Upper lobe of right lung (tissue), 1 donor: ENCODE results near the gene PHF2. TPM values are rescaled to one million over a fixed set of nuclear protein-coding genes. Genes with fewer than 3 reads are reported as not detected.

Source experiments
- ATAC-seq: fragments of 200-7000 bp; cut with Tn5 transposase; one replicate; pipeline ENCODE4 v1.9.1; 2020; ENCODE audit warnings: mild to moderate bottlenecking, moderate library complexity
- DNase-seq: peaks from one replicate; pipeline ENCODE4 v3.0.0-alpha.2; 2020
- H3K27ac ChIP-seq: fragments of 200-600 bp; one replicate; pipeline ENCODE4 v1.8.0; 2022
- H3K27me3 ChIP-seq: fragments of 200-600 bp; one replicate; pipeline ENCODE4 v1.8.0; 2022; ENCODE audit warnings: mild to moderate bottlenecking
- H3K36me3 ChIP-seq: fragments of 200-600 bp; one replicate; pipeline ENCODE4 v1.8.0; 2022
- H3K4me1 ChIP-seq: fragments of 200-600 bp; one replicate; pipeline ENCODE4 v1.8.0; 2022
- H3K4me3 ChIP-seq: fragments of 200-600 bp; one replicate; pipeline ENCODE4 v1.8.0; 2022; ENCODE audit warnings: mild to moderate bottlenecking
- H3K9me3 ChIP-seq: fragments of 200-600 bp; one replicate; pipeline ENCODE4 v1.8.0; 2022
- intact Hi-C: fragments of 100-400 bp; cut with DNase I; formaldehyde crosslinking; loops from one replicate; pipeline ENCODE4 v1.11.0; 2022
- total RNA-seq: library from RNA; stranded (reverse); fragmentation: NEBNext Ultra II Directional; extraction: Animal tissue kit (Norgen Biotek cat#: 25700); gene quantifications from one replicate; pipeline ENCODE4 v1.2.1, GENCODE V29; 2021
- TF ChIP-seq, protein P1 (sequence below): fragments of 200-600 bp; IDR thresholded peaks from one replicate; pipeline ENCODE4 v1.8.0; 2022; ENCODE audit warnings: antibody characterized with exemption
- donor health status: DM: no; HTN: yes; CAD: no; lungs with severe emphysema.

Gene PHF2
- total RNA-seq, 1 donor from 2014 or later: 37.0 TPM

DNA sequence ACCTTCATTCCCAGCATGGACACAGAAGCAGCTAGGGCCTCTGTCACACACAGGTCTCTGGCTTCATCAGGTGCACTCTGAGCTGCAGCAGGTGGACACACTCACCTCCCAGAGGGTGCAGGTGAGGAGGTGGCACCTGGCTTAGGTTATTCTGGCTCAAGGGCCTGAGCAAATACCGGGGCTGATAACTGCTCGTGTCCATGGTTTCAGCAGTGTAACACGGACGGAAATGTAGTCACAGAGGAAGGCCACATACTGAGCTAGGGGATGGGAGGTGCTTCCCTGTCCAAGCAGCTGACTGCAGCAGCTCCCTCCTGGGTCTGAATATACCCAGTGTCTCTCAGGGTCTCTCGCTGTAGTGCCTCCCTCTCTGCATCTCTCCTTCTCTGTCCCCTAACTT is 5.7 kb downstream of the PHF2 start:
- no peaks in the 10 kb centered on the region for H3K9me3 ChIP-seq
- peak; percentile 76 for DNase-seq
- no peak overlapping the region for H3K4me3 ChIP-seq
- peak; percentile 88 for ATAC-seq
- intact Hi-C loops: no loop called here
- TF ChIP-seq, protein P1, sequence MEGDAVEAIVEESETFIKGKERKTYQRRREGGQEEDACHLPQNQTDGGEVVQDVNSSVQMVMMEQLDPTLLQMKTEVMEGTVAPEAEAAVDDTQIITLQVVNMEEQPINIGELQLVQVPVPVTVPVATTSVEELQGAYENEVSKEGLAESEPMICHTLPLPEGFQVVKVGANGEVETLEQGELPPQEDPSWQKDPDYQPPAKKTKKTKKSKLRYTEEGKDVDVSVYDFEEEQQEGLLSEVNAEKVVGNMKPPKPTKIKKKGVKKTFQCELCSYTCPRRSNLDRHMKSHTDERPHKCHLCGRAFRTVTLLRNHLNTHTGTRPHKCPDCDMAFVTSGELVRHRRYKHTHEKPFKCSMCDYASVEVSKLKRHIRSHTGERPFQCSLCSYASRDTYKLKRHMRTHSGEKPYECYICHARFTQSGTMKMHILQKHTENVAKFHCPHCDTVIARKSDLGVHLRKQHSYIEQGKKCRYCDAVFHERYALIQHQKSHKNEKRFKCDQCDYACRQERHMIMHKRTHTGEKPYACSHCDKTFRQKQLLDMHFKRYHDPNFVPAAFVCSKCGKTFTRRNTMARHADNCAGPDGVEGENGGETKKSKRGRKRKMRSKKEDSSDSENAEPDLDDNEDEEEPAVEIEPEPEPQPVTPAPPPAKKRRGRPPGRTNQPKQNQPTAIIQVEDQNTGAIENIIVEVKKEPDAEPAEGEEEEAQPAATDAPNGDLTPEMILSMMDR: no peak
- H3K4me1 ChIP-seq: peaks cover 66% of the 10 kb centered on the region
- no peaks in the 10 kb centered on the region for H3K27me3 ChIP-seq
- H3K36me3 ChIP-seq: no peaks in the 10 kb centered on the region
- H3K27ac ChIP-seq: peak overlapping the region; percentile 53

DNA sequence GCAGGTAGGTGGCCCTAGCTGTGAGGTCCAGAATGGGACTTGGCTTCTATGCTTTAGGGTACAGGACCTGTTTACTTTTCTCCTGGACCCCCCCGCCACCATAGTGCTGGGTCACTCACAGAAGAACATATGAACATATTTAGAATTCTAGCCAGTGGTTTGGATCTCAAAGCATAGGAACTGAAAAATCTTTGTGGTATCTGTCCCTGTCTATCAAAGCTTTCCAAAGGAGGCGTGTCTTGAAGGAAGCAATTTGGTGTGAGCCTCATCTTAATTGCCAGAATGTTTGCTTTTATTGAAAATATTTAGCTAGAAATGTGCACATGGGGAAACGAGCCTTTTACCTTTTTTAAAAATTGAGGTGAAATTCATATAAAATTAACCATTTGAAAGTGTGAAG is 6.2 kb downstream of the PHF2 start:
- TF ChIP-seq, protein P1: no peak
- no peak overlapping the region for H3K4me3 ChIP-seq
- H3K27me3 ChIP-seq: no peaks in the 10 kb centered on the region
- no peaks in the 10 kb centered on the region for H3K36me3 ChIP-seq
- H3K27ac ChIP-seq: peak overlapping the region; percentile 53
- H3K4me1 ChIP-seq: peaks cover 64% of the 10 kb centered on the region
- intact Hi-C loops: no loop called here
- no peaks in the 10 kb centered on the region for H3K9me3 ChIP-seq
- no peak for ATAC-seq
- DNase-seq: no peak

DNA sequence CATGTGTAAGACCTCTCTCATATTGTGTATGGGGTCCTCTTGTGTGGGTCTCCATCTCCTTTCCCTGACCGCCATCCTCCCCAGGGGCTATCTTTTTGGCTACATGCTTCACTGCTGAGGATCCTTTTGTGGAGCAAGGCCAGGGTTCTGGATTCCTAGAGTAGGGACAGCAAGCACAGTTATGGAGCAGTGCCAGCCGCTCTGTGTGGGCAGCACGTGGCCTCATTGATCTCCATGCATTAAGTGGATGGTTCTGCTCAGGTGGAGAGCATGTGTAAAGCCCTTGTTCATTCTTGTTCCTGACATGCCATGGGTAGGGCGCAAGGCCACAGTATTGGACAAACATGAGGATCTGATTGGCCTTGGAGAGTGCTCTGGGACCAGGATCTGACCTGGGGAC is 8.9 kb downstream of the PHF2 start:
- Histone ChIP-seq H3K27ac (no peak overlapping the region), H3K36me3 (no peaks in the 10 kb centered on the region), H3K27me3 (no peaks in the 10 kb centered on the region), H3K4me1 (peaks cover 61% of the 10 kb centered on the region), H3K4me3 (no peak overlapping the region), H3K9me3 (no peaks in the 10 kb centered on the region)
- DNase-seq: no peak
- intact Hi-C loops: no loop called here
- TF ChIP-seq, protein P1: no peak
- no peak for ATAC-seq

DNA sequence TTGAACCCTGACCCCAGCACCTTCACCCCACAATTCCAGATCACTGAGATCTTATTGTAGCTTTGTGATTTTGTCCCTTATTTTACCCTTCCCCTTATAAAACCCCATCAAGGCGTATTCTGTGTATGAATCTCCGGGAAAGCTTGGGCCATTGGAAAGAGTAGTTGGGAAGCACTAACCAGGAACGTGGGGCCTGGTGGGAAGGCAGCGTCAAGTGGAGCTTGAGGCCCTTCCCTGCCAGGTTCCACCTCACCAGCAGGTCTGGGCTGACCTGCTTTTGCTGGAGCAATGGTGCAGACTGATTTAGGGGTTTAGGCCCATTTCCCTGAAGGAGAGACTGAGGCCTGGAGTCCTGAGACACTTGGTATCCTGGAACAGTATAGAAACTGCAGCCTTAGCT is 9.3 kb downstream of the PHF2 start:
- no peak for DNase-seq
- Histone ChIP-seq H3K4me1 (peaks cover 59% of the 10 kb centered on the region), H3K4me3 (no peak overlapping the region), H3K27me3 (no peaks in the 10 kb centered on the region), H3K36me3 (no peaks in the 10 kb centered on the region), H3K9me3 (no peaks in the 10 kb centered on the region), H3K27ac (peak overlapping the region; percentile 17)
- ATAC-seq: no peak
- TF ChIP-seq, protein P1: no peak
- intact Hi-C loops: no loop called here

DNA sequence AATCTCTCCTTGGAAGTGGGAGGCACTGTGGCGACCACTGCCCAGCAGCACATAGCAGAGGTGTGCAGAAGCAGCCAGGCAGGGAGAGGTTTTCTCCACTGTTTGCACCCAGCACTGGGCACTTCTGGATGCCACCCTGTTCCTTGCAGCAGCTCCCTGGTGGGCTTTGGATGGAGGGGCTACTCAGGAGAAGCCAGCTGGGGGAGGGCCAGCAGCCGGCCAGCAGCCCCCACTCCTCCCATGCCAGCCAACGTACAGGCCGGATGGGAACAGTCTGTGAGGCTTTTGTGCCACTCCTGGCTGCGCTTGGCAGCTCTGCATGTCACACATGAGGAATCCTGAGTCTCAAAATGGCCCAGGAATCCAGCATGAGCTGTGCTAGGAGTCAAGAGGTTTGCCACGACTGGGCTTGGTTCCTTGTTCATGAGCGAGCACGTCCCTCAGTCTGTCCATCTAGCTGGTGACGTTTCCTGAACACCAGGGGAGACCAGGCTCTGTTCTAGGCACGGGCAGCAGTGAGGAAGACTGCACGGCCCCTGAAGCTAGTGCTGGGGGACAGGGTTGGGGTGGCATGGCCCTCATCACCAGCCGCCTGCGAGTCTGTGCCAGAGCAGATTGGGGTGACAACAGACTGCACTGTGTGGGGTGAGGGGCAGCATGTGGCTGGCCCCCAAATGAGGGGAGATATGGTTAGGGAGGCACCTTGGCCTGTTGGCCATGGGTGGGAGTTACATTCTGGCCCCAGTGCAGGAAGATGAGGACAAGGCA is 10.1 kb downstream of the PHF2 start:
- H3K27me3 ChIP-seq: no peaks in the 10 kb centered on the region
- peak overlapping the region; percentile 17 for H3K27ac ChIP-seq
- no peak overlapping the region for H3K4me3 ChIP-seq
- TF ChIP-seq, protein P1: no peak
- no peaks in the 10 kb centered on the region for H3K36me3 ChIP-seq
- DNase-seq (no peak), ATAC-seq (peak; percentile 40)
- no peaks in the 10 kb centered on the region for H3K9me3 ChIP-seq
- intact Hi-C loops: no loop called here
- peaks cover 52% of the 10 kb centered on the region for H3K4me1 ChIP-seq
